Neuronal stem cell (in vitro differentiated cells): ENCODE data around the gene ZBTB7C.
A peak's percentile ranks its signal among the peaks of the same experiment; 100 is the strongest.

Source experiments
- DNase-seq: peaks from one replicate; pipeline ENCODE4 v3.0.0-alpha.2; 2013; ENCODE audit warnings: low spot score
- H2AFZ ChIP-seq: one replicate; pipeline ENCODE4 v1.6.1; 2013; ENCODE audit warnings: mild to moderate bottlenecking, low read length, inconsistent platforms
- H2AK5ac ChIP-seq: 2 replicates; pipeline ENCODE4 v1.6.1; 2013; ENCODE audit warnings: low read depth, mild to moderate bottlenecking, inconsistent platforms, low read length, moderate library complexity, mixed read lengths
- H2BK120ac ChIP-seq: 2 replicates; pipeline ENCODE4 v1.6.1; 2013; ENCODE audit warnings: low read depth, mild to moderate bottlenecking, inconsistent platforms, low read length, moderate library complexity, mixed read lengths
- H2BK12ac ChIP-seq: one replicate; pipeline ENCODE4 v1.6.1; 2013; ENCODE audit warnings: low read length, inconsistent platforms
- H2BK15ac ChIP-seq: 2 replicates; pipeline ENCODE4 v1.6.1; 2013; ENCODE audit warnings: mild to moderate bottlenecking, low read length, inconsistent platforms, mixed read lengths
- H2BK5ac ChIP-seq: one replicate; pipeline ENCODE4 v1.6.1; 2013; ENCODE audit warnings: inconsistent platforms, mild to moderate bottlenecking, low read length, moderate library complexity
- H3K14ac ChIP-seq: one replicate; pipeline ENCODE4 v1.6.1; 2013; ENCODE audit warnings: low read length, inconsistent platforms
- H3K18ac ChIP-seq: 2 replicates; pipeline ENCODE4 v1.6.1; 2013; ENCODE audit warnings: low read length, inconsistent platforms
- H3K23ac ChIP-seq: 2 replicates; pipeline ENCODE4 v1.6.1; 2013; ENCODE audit warnings: low read depth, mild to moderate bottlenecking, mixed read lengths, low read length, inconsistent platforms; ENCODE audit not compliant: poor library complexity
- H3K27ac ChIP-seq: replicated peaks from 3 replicates; pipeline ENCODE4 v1.5.1; 2013; ENCODE audit warnings: low read length, inconsistent platforms
- H3K27me3 ChIP-seq, 3 experiments: 2 replicates each; pipeline ENCODE4 v1.6.1; 2013; ENCODE audit warnings: low read length in 3 of 3, mild to moderate bottlenecking in 2 of 3, inconsistent platforms in 1 of 3, low read depth in 1 of 3, mixed read lengths in 1 of 3, moderate library complexity in 1 of 3; ENCODE audit not compliant: control insufficient read depth in 3 of 3, insufficient read depth in 3 of 3
- H3K36me3 ChIP-seq, 2 donors: replicated peaks in 1 of 2; 2 replicates each; pipeline ENCODE4 v1.6.1; 2013; ENCODE audit warnings: low read length in 2 of 2; ENCODE audit not compliant: control insufficient read depth in 2 of 2, insufficient read depth in 2 of 2
- H3K4ac ChIP-seq: 2 replicates; pipeline ENCODE4 v1.6.1; 2013; ENCODE audit warnings: inconsistent platforms, mild to moderate bottlenecking, low read length, moderate library complexity
- H3K4me1 ChIP-seq, 2 donors: 1 replicate in 1 of 2; 2 replicates in 1 of 2; pipeline ENCODE4 v1.6.1; 2013; ENCODE audit warnings: low read length in 2 of 2, low read depth in 1 of 2; ENCODE audit not compliant: control insufficient read depth in 2 of 2, insufficient read depth in 1 of 2
- H3K4me2 ChIP-seq: one replicate; pipeline ENCODE4 v1.6.1; 2013; ENCODE audit warnings: mild to moderate bottlenecking, low read length, inconsistent platforms; ENCODE audit not compliant: insufficient read depth, poor library complexity, severe bottlenecking
- H3K4me3 ChIP-seq, 2 donors: 2 replicates each; pipeline ENCODE4 v1.5.1; 2013; ENCODE audit warnings: low read length in 2 of 2, mild to moderate bottlenecking in 2 of 2, inconsistent platforms in 1 of 2, moderate library complexity in 1 of 2
- H3K79me1 ChIP-seq: one replicate; pipeline ENCODE4 v1.6.1; 2013; ENCODE audit warnings: low read depth, mild to moderate bottlenecking, inconsistent platforms, low read length, moderate library complexity
- H3K9ac ChIP-seq: one replicate; pipeline ENCODE4 v1.6.1; 2013; ENCODE audit warnings: mild to moderate bottlenecking, low read depth, low read length, inconsistent platforms; ENCODE audit not compliant: poor library complexity
- H3K9me3 ChIP-seq, 2 donors: replicated peaks in 1 of 2; 2 replicates each; pipeline versions ENCODE3 to v1.6.1; 2013; ENCODE audit warnings: low read length in 2 of 2, mild to moderate bottlenecking in 2 of 2, inconsistent platforms in 1 of 2, low read depth in 1 of 2, mixed read lengths in 1 of 2, moderate library complexity in 1 of 2; ENCODE audit not compliant: control insufficient read depth in 2 of 2, insufficient read depth in 1 of 2
- H4K8ac ChIP-seq: one replicate; pipeline ENCODE4 v1.6.1; 2013; ENCODE audit warnings: low read depth, mild to moderate bottlenecking, inconsistent platforms, low read length, moderate library complexity
- H4K91ac ChIP-seq: one replicate; pipeline ENCODE4 v1.6.1; 2013; ENCODE audit warnings: low read length, low read depth, mild to moderate bottlenecking, inconsistent platforms; ENCODE audit not compliant: poor library complexity
- WGBS, 2 donors: extraction: QIAGEN DNeasy Blood & Tissue Kit; methylation state at CpG; one replicate each; pipeline ENCODE4 v1.1.7; 2013; ENCODE audit warnings: missing lambda C conversion rate in 2 of 2, mixed read lengths in 1 of 2; ENCODE audit not compliant: insufficient read length in 2 of 2, insufficient replicate concordance in 1 of 2; ENCODE audit errors: extremely low coverage in 2 of 2; 5-methylcytosine and 5-hydroxymethylcytosine counted together

Gene ZBTB7C

GRCh38 chr18:48155856-48156255, 253.3 kb downstream of the ZBTB7C start:
- Histone ChIP-seq H3K4me3 (no peak overlapping the region), H2AK5ac (no peak overlapping the region), H3K4ac (no peak overlapping the region), H3K36me3 (no peaks in the 10 kb centered on the region), H3K23ac (no peak overlapping the region), H3K4me2 (no peak overlapping the region), H3K9ac (no peak overlapping the region), H4K91ac (no peak overlapping the region), H3K79me1 (no peaks in the 10 kb centered on the region), H2BK120ac (no peak overlapping the region), H2BK15ac (no peak overlapping the region), H2BK12ac (no peak overlapping the region), H4K8ac (no peak overlapping the region), H3K27ac (no peak overlapping the region), H2BK5ac (no peak overlapping the region), H3K27me3 (peaks cover 0 to 30% (median 0%) of the 10 kb centered on the region in 3 experiments), H3K4me1 (no peaks in the 10 kb centered on the region), H2AFZ (no peak overlapping the region), H3K14ac (no peak overlapping the region), H3K18ac (no peak overlapping the region), H3K9me3 (no peaks in the 10 kb centered on the region)
- WGBS, 2 donors, result no CpG with 5 or more reads among the region's 4 CpGs
- no peak for DNase-seq

GRCh38 chr18:48154828-48155227, 254.4 kb downstream of the ZBTB7C start:
- no peaks in the 10 kb centered on the region for H3K9me3 ChIP-seq
- no peaks in the 10 kb centered on the region for H3K79me1 ChIP-seq
- H3K27ac ChIP-seq, result no peak overlapping the region
- H4K8ac ChIP-seq, result no peak overlapping the region
- no peaks in the 10 kb centered on the region for H3K4me1 ChIP-seq
- H3K9ac ChIP-seq, result no peak overlapping the region
- no peak overlapping the region for H3K18ac ChIP-seq
- DNase-seq, result no peak
- no peak overlapping the region for H3K23ac ChIP-seq
- no peaks in the 10 kb centered on the region for H3K36me3 ChIP-seq
- H2BK120ac ChIP-seq, result no peak overlapping the region
- peaks cover 0 to 19% (median 0%) of the 10 kb centered on the region in 3 experiments for H3K27me3 ChIP-seq
- no peak overlapping the region for H2BK15ac ChIP-seq
- no peak overlapping the region for H3K4ac ChIP-seq
- no peak overlapping the region for H2AK5ac ChIP-seq
- H3K4me2 ChIP-seq, result no peak overlapping the region
- no peak overlapping the region for H3K4me3 ChIP-seq
- no peak overlapping the region for H4K91ac ChIP-seq
- no peak overlapping the region for H2AFZ ChIP-seq
- no peak overlapping the region for H2BK5ac ChIP-seq
- H3K14ac ChIP-seq, result no peak overlapping the region
- H2BK12ac ChIP-seq, result no peak overlapping the region

DNA sequence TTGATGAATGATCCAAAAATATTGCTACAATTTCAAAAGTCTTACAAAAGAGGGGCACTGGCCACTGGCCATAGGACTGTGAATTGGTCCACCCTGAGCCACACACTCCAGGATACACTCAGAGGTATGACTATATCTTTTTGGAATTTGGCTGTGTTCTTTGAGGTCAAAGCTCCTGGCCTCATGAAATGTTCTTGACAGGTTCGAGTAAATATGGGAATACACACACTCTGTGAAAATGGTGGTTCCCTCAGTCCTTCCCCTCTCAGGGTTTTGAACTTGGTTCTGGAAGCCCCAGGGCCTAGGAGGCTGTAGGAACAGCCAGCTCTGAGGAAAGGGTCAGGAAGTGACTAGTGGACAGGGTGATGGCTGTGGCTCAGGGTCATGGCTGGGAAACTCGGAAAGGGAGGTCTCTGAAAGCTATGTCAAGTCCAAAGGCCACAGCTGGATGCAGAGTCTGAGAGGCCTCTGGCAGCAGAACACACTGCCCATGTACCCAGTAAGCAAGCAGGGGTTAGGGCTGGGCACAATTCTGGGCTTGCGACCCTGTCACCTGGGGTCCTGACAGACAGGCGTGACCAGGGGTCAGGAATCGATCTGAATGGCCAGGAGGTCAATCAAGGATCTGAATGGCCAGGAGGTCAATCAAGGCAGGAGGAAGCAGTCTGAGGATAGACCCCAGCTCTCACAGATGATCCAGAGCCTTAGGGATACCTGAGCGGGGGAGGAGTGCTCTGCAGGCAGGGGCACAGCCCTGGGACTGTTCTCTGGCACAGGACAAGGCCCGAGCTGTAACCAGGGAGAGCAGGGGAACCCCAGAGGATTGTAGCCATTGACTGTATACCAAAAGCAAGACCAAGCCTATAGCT, 255.3 kb downstream of the ZBTB7C start:
- no CpG with 5 or more reads among the region's 7 CpGs for whole genome bisulfite sequencing, 2 donors
- H3K27ac ChIP-seq, result no peak overlapping the region
- no peak for DNase-seq
- H3K4ac ChIP-seq, result no peak overlapping the region
- H3K4me3 ChIP-seq, result no peak overlapping the region
- no peaks in the 10 kb centered on the region for H3K9me3 ChIP-seq
- H3K23ac ChIP-seq, result no peak overlapping the region
- H3K18ac ChIP-seq, result no peak overlapping the region
- H2BK120ac ChIP-seq, result no peak overlapping the region
- no peak overlapping the region for H2BK12ac ChIP-seq
- no peak overlapping the region for H3K4me2 ChIP-seq
- H2AFZ ChIP-seq, result no peak overlapping the region
- no peak overlapping the region for H2AK5ac ChIP-seq
- H3K27me3 ChIP-seq, result peaks cover 0 to 11% (median 0%) of the 10 kb centered on the region in 3 experiments
- no peaks in the 10 kb centered on the region for H3K79me1 ChIP-seq
- H4K91ac ChIP-seq, result no peak overlapping the region
- no peaks in the 10 kb centered on the region for H3K36me3 ChIP-seq
- no peak overlapping the region for H2BK15ac ChIP-seq
- no peak overlapping the region for H3K14ac ChIP-seq
- no peaks in the 10 kb centered on the region for H3K4me1 ChIP-seq
- no peak overlapping the region for H4K8ac ChIP-seq
- H3K9ac ChIP-seq, result peak overlapping the region; percentile 33
- H2BK5ac ChIP-seq, result no peak overlapping the region

- Histone ChIP-seq H3K27me3 (peaks cover 0 to 5% (median 0%) of the 10 kb centered on the region in 3 experiments), H3K36me3 (no peaks in the 10 kb centered on the region), H3K14ac (no peak overlapping the region), H2AFZ (no peak overlapping the region), H3K27ac (no peak overlapping the region), H3K18ac (no peak overlapping the region), H3K79me1 (no peaks in the 10 kb centered on the region), H3K4me3 (no peak overlapping the region), H4K8ac (no peak overlapping the region), H3K4me2 (no peak overlapping the region), H2BK15ac (no peak overlapping the region), H4K91ac (no peak overlapping the region), H3K9ac (no peak overlapping the region), H3K4me1 (no peaks in the 10 kb centered on the region), H3K4ac (no peak overlapping the region), H2AK5ac (no peak overlapping the region), H2BK12ac (no peak overlapping the region), H2BK120ac (no peak overlapping the region), H3K9me3 (no peaks in the 10 kb centered on the region), H3K23ac (no peak overlapping the region), H2BK5ac (no peak overlapping the region)
- DNase-seq, result no peak
- no CpG with 5 or more reads among the region's 4 CpGs for WGBS, 2 donors
Observed at GRCh38 chr18:48152549-48152948, 256.6 kb downstream of the ZBTB7C start.
